ENCODE results near the gene CPSF4L. TPM values are rescaled to one million over a fixed set of nuclear protein-coding genes. Genes with fewer than 3 reads are reported as not detected.

Gene CPSF4L
- total RNA-seq, 4 donors from 2014 or later = 0.65 TPM; not detected in 3

DNA sequence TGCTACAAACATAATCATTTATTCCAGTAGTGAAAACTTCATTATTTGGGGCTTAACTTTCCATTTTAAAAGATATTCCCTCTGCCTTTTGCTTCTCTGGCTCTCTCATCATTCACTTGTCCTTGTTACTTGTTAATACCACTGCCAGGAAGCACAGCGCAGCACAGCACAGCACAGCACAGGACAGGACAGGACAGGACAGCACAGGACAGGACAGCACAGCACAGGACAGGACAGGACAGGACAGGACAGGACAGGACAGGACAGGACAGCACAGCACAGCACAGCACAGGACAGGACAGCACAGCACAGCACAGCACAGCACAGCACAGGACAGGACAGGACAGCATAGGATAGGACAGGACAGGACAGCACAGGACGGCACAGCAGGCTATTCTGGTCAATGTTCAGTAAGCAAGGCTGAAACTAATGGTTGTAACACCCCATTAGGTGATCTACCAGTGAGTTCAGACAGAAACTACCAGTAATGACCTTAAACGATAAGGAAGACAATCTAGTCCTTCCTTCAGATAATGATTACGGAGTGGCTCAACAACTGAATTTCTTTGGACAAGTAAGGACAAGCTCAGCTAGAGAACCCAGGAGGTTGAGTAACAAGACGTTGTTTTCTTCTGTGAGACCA, 36.9 kb downstream of the CPSF4L start:
- DNase-seq (ENCODE audit: low spot score) = no peak
- ATAC-seq (ENCODE audit: low FRiP score) = no peak
- TF ChIP-seq, protein P1, sequence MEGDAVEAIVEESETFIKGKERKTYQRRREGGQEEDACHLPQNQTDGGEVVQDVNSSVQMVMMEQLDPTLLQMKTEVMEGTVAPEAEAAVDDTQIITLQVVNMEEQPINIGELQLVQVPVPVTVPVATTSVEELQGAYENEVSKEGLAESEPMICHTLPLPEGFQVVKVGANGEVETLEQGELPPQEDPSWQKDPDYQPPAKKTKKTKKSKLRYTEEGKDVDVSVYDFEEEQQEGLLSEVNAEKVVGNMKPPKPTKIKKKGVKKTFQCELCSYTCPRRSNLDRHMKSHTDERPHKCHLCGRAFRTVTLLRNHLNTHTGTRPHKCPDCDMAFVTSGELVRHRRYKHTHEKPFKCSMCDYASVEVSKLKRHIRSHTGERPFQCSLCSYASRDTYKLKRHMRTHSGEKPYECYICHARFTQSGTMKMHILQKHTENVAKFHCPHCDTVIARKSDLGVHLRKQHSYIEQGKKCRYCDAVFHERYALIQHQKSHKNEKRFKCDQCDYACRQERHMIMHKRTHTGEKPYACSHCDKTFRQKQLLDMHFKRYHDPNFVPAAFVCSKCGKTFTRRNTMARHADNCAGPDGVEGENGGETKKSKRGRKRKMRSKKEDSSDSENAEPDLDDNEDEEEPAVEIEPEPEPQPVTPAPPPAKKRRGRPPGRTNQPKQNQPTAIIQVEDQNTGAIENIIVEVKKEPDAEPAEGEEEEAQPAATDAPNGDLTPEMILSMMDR (IDR thresholded peaks at IDR 0.05) = no peak

DNA sequence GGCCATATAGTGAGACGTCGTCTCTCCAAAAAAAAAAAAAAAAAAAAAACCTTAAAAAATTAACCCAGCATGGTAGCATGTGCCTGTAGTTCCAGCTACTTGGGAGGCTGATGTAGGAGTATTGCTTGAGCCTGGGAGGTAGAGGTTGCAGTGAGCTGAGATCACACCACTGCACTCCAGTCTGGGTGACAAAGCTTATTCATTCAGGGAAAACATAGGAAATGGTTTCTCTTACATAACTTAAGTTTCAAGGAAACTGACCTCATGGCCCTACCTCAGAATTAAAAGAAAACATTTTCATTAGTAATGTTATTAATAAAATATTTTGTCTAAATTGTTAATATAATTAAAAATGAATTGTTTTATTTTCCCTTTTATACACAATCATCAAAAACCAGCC, 37.4 kb downstream of the CPSF4L start:
- TF ChIP-seq, protein P1 (IDR thresholded peaks at IDR 0.05) = no peak
- no peak for ATAC-seq (ENCODE audit: low FRiP score)
- no peak for DNase-seq (ENCODE audit: low spot score)

DNA sequence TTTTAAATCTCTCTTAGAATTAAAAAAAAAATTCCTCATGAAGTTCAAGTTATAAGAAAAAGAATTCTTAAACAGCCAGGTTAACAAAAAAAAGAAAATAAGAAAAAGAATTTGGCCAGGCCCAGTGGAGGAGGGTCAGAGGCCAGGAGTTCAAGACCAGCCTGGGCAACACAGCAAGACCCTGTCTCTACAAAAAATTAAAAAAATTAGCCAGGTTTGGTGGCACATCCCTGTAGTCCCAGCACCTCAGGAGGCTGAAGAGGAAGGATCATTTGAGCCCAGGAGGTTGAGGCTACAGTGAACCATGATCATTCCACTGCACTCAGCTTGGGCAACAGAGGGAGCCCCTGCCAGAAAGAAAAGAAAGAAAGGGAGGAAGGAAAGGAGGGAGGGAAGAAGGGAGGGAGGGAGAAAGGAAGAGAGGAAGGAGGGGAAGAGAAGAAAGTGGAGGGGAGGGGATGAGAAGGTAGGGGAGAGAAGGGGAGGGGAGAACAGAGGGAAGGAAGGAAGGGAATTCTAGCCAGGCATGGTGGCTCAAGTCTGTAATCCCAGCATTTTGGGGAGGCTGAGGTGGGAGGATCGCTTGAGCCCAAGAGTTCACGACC, 38.0 kb downstream of the CPSF4L start:
- DNase-seq (ENCODE audit: low spot score) (no peak), ATAC-seq (ENCODE audit: low FRiP score) (no peak)
- TF ChIP-seq, protein P1 (IDR thresholded peaks at IDR 0.05) = no peak

DNA sequence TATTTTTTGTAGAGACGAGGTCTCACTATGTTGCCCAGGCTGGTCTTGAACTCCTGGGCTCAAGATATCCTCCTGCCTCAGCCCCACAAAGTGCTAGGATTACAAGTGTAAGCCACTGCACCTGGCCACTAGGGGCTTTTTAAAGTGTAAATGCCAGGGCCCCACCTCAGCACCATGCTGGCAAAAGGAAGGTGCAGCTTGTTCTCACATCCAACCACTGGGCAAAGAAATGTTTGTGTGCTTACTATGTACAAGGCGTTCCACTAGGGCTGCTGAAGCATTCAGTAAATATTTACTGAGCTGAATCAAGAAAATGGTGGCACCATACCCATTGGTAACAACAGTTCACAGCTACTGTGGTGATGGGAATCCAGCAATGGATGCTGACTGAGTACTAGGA, 46.2 kb downstream of the CPSF4L start:
- no peak for DNase-seq (ENCODE audit: low spot score)
- ATAC-seq (ENCODE audit: low FRiP score) = no peak
- TF ChIP-seq, protein P1 (IDR thresholded peaks at IDR 0.05) = no peak

DNA sequence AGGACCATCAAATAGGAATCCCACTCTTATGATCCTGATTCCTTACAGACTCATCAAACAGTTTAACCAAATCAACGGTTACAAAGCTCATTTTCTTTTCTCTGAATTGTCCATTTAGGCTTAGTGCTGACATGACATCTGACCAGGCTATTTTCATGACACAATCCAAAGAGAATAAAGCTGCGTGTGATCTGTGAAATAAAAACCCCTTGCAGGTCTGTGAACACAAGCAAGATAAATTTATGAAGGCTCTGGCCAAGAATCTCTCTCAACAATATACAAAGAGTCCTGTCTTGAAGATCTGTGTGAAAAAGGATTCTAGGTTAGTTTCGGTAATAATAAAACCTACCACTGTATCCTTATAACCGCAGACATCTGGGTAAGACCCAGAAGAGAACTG, 46.8 kb downstream of the CPSF4L start:
- TF ChIP-seq, protein P1 (IDR thresholded peaks at IDR 0.05) = no peak
- ATAC-seq (ENCODE audit: low FRiP score) (no peak), DNase-seq (ENCODE audit: low spot score) (no peak)

DNA sequence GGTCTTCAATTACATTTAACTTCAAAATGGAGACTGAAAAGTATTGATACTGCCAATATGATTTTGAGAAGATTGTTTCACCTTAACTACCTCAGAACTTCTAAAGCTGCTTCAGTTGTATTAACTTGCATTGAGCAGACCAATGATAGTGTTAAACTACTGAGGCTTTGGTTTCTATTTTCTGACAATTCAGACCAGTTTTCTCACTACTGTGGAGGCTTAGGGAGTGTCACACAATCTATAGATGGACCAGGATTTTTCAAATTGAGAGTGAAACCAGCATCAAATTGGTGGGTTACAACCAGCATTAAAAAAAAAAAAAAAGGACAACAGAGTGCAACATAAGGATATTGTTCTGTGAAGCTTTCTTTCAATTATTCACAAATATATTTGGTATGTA, 47.7 kb downstream of the CPSF4L start:
- TF ChIP-seq, protein P1 (IDR thresholded peaks at IDR 0.05) = no peak
- ATAC-seq (ENCODE audit: low FRiP score) (no peak), DNase-seq (ENCODE audit: low spot score) (no peak)

DNA sequence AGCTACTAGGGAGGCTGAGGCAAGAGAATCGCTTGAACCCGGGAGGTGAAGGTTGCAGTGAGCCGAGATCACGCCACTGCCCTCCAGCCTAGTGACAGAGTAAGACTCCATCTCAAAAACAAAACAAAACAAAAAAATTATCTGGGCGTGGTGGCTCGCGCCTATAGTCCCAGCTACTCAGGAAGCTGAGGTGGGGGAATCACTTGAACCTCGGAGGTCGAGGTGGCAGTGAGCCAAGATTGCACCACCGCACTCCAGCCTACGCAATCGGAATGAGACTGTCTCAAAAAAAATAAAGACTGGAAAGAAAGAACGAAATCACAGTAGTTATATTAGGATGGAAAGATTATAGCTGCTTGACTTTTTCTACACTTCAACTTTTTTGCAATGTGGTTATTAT, 49.9 kb downstream of the CPSF4L start:
- DNase-seq (ENCODE audit: low spot score) = no peak
- no peak for ATAC-seq (ENCODE audit: low FRiP score)
- TF ChIP-seq, protein P1 (IDR thresholded peaks at IDR 0.05) = no peak
